Gastroesophageal sphincter (tissue), 3 donors: ENCODE data around the gene SLC2A1.

Experiments
- CTCF ChIP-seq, 4 experiments: fragments of 200-600 bp in 2 of 4; fragments of 450-650 bp in 2 of 4; sonication (generic) in 1 of 4; IDR thresholded peaks; one replicate each; pipeline ENCODE4 v1.5.1; 2017 to 2019; ENCODE audit warnings: antibody characterized with exemption in 4 of 4, mild to moderate bottlenecking in 2 of 4, moderate library complexity in 2 of 4
- POLR2A ChIP-seq, 2 donors: fragments of 450-650 bp; IDR thresholded peaks; one replicate each; pipeline ENCODE4 v1.6.1; 2017; ENCODE audit warnings: antibody characterized with exemption in 2 of 2, mild to moderate bottlenecking in 2 of 2, moderate library complexity in 1 of 2

- TF ChIP-seq CTCF (IDR thresholded peaks at IDR 0.05), result no peak
- TF ChIP-seq POLR2A (IDR thresholded peaks at IDR 0.05), result no peak
Observed at GRCh38 chr1:42951588-42951987, 7.1 kb downstream of the SLC2A1 start.
